WTC11 (cell line): ENCODE measurements around the gene PPP1R37.

Source experiments
- CBFB ChIP-seq: sonication (generic); formaldehyde crosslinking; IDR thresholded peaks from 2 replicates; pipeline ENCODE4 v1.8.1; 2022; ENCODE audit warnings: mild to moderate bottlenecking, low read depth, missing genetic modification reagents
- CTCF ChIP-seq: fragments of 200-600 bp; IDR thresholded peaks from 2 replicates; pipeline ENCODE4 v1.8.0; 2022; ENCODE audit warnings: antibody characterized with exemption
- E2F5 ChIP-seq: sonication (generic); formaldehyde crosslinking; IDR thresholded peaks from 2 replicates; pipeline ENCODE4 v1.8.1; 2022; ENCODE audit warnings: mild to moderate bottlenecking, moderate library complexity, missing genetic modification reagents
- ELF4 ChIP-seq: sonication (generic); formaldehyde crosslinking; IDR thresholded peaks from 2 replicates; pipeline ENCODE4 v1.8.1; 2022; ENCODE audit warnings: low read depth, mild to moderate bottlenecking, moderate library complexity, missing genetic modification reagents
- FOXK1 ChIP-seq: sonication (generic); formaldehyde crosslinking; IDR thresholded peaks from 2 replicates; pipeline ENCODE4 v1.8.0; 2022; ENCODE audit warnings: mild to moderate bottlenecking, moderate library complexity, missing genetic modification reagents
- JUN ChIP-seq: sonication (generic); formaldehyde crosslinking; IDR thresholded peaks from 2 replicates; pipeline ENCODE4 v1.8.0; 2023; ENCODE audit warnings: mild to moderate bottlenecking, missing genetic modification reagents
- NFYB ChIP-seq: sonication (generic); formaldehyde crosslinking; conservative IDR thresholded peaks from 2 replicates; pipeline ENCODE4 v1.8.0; 2022; ENCODE audit warnings: low read depth, missing genetic modification reagents
- PRDM15 ChIP-seq: sonication (generic); formaldehyde crosslinking; IDR thresholded peaks from 2 replicates; pipeline ENCODE4 v1.8.0; 2022; ENCODE audit warnings: missing genetic modification reagents
- TF ChIP-seq, protein P1 (sequence below): sonication (generic); formaldehyde crosslinking; IDR thresholded peaks from 2 replicates; pipeline ENCODE4 v1.8.0; 2023; ENCODE audit warnings: missing genetic modification reagents
- TF ChIP-seq, protein P2 (sequence below): sonication (generic); formaldehyde crosslinking; IDR thresholded peaks from 2 replicates; pipeline ENCODE4 v1.8.0; 2022; ENCODE audit warnings: mild to moderate bottlenecking, missing genetic modification reagents

DNA sequence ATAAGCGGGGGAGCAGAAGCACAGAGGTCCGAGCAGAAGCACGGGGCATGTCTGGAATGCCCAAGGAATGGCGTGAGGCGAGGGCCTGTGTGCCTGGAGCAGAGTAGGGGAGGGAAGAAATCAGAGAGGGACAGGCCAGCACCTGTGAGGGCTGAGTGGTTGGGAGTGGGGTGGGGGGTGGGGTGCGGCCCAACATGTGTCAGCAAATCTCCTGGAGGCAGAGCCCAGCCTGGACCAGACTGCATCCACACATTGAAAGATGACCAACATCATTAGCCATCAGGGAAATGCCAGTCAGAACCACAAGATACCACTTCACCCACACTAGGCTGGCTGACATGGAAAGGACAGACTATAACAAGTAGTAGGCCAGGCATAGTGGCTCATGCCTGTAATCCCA is 42.9 kb upstream of the PPP1R37 start:
- no peak for TF ChIP-seq JUN (CRISPR knock-in tag)
- no peak for TF ChIP-seq E2F5 (CRISPR knock-in tag)
- no peak for TF ChIP-seq CBFB (CRISPR knock-in tag)
- no peak for TF ChIP-seq PRDM15 (CRISPR knock-in tag)
- TF ChIP-seq ELF4 (CRISPR knock-in tag), result no peak
- TF ChIP-seq CTCF, result no peak
- TF ChIP-seq NFYB (CRISPR knock-in tag), result no peak
- TF ChIP-seq, protein P1, sequence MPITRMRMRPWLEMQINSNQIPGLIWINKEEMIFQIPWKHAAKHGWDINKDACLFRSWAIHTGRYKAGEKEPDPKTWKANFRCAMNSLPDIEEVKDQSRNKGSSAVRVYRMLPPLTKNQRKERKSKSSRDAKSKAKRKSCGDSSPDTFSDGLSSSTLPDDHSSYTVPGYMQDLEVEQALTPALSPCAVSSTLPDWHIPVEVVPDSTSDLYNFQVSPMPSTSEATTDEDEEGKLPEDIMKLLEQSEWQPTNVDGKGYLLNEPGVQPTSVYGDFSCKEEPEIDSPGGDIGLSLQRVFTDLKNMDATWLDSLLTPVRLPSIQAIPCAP (CRISPR knock-in tag), result no peak
- no peak for TF ChIP-seq FOXK1 (CRISPR knock-in tag)
- TF ChIP-seq, protein P2, sequence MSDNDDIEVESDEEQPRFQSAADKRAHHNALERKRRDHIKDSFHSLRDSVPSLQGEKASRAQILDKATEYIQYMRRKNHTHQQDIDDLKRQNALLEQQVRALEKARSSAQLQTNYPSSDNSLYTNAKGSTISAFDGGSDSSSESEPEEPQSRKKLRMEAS, result no peak
